HepG2 (cell line): Measurements from ENCODE around the gene MAGI1. TPM values are rescaled to one million over a fixed set of nuclear protein-coding genes. Genes with fewer than 3 reads are reported as not detected.

Source experiments
- E2F5 ChIP-seq: sonication (generic); formaldehyde crosslinking; conservative IDR thresholded peaks from 2 replicates; pipeline ENCODE4 v1.4.0; 2020; ENCODE audit warnings: missing genetic modification reagents
- ELK4 ChIP-seq: sonication (generic); formaldehyde crosslinking; IDR thresholded peaks from 2 replicates; pipeline ENCODE4 v1.9.0; 2021; ENCODE audit warnings: missing genetic modification reagents, borderline replicate concordance
- MAFG ChIP-seq: sonication (generic); formaldehyde crosslinking; IDR thresholded peaks from 2 replicates; pipeline ENCODE4 v1.5.1; 2020; ENCODE audit warnings: mild to moderate bottlenecking, missing genetic modification reagents
- MEIS1 ChIP-seq: sonication (generic); formaldehyde crosslinking; IDR thresholded peaks from 2 replicates; pipeline ENCODE4 v1.9.0; 2021; ENCODE audit warnings: mild to moderate bottlenecking, missing genetic modification reagents, moderate library complexity, borderline replicate concordance
- PRMT3 ChIP-seq: sonication (generic); formaldehyde crosslinking; IDR thresholded peaks from 2 replicates; pipeline ENCODE4 v1.8.1; 2022; ENCODE audit warnings: low read depth, mild to moderate bottlenecking, moderate library complexity, missing genetic modification reagents, borderline replicate concordance
- RFX3 ChIP-seq: IDR thresholded peaks from 2 replicates; pipeline ENCODE4 v1.6.1; 2016; ENCODE audit warnings: missing biosample characterization, missing genetic modification reagents
- ZNF572 ChIP-seq: sonication (generic); formaldehyde crosslinking; IDR thresholded peaks from 2 replicates; pipeline ENCODE4 v1.5.1; 2020; ENCODE audit warnings: mild to moderate bottlenecking, missing genetic modification reagents
- polyA plus RNA-seq, 8 experiments: library from polyadenylated mRNA; depleted of rRNA in 3 of 8; stranded (reverse) in 7 of 8; unstranded in 1 of 8; fragments of >200 nt; fragmentation: Illumina TruSeq in 4 of 8; extraction: Trizol in 4 of 8; gene quantifications; 2 replicates each; pipeline versions ENCODE4 v1.2.1 to v1.2.3, GENCODE V29; 2011 to 2016; ENCODE audit warnings: low read depth in 4 of 8, missing spikeins in 1 of 8, mixed read lengths in 1 of 8; ENCODE audit not compliant: insufficient read depth in 1 of 8
- total RNA-seq, 5 experiments: library from RNA; depleted of rRNA; stranded (reverse); fragments of >200 nt; fragmentation: Illumina TruSeq; extraction: Trizol; gene quantifications; 2 replicates each; pipeline ENCODE4 v1.2.3, GENCODE V29; 2016; ENCODE audit warnings: low read depth in 1 of 5
- TF ChIP-seq, protein P1 (sequence below): sonication (generic); formaldehyde crosslinking; IDR thresholded peaks from 2 replicates; pipeline ENCODE4 v1.4.0; 2020; ENCODE audit warnings: mild to moderate bottlenecking, missing genetic modification reagents
- TF ChIP-seq, protein P2 (sequence below): sonication (generic); formaldehyde crosslinking; IDR thresholded peaks from 2 replicates; pipeline ENCODE4 v1.4.0; 2020; ENCODE audit warnings: missing genetic modification reagents, borderline replicate concordance
- TF ChIP-seq, protein P3 (sequence below): sonication (generic); formaldehyde crosslinking; IDR thresholded peaks from 2 replicates; pipeline ENCODE4 v1.5.1; 2020; ENCODE audit warnings: mild to moderate bottlenecking, missing genetic modification reagents, borderline replicate concordance

MAGI1 gene
- total and polyA plus RNA-seq, 2 of the 13 experiments (the other 11 are each of a cell fraction or from before 2014, with no cell fraction given): 22.2 to 26.0 TPM

GRCh38 chr3:65867463-65868210 is 171.1 kb downstream of the MAGI1 start (continued):
- TF ChIP-seq E2F5 (CRISPR knock-in tag) (no peak), ELK4 (CRISPR knock-in tag) (no peak), RFX3 (CRISPR knock-in tag) (no peak), ZNF572 (CRISPR knock-in tag) (no peak), MEIS1 (CRISPR knock-in tag) (no peak), MAFG (CRISPR knock-in tag) (no peak), PRMT3 (CRISPR knock-in tag) (no peak)
- TF ChIP-seq, protein P1, sequence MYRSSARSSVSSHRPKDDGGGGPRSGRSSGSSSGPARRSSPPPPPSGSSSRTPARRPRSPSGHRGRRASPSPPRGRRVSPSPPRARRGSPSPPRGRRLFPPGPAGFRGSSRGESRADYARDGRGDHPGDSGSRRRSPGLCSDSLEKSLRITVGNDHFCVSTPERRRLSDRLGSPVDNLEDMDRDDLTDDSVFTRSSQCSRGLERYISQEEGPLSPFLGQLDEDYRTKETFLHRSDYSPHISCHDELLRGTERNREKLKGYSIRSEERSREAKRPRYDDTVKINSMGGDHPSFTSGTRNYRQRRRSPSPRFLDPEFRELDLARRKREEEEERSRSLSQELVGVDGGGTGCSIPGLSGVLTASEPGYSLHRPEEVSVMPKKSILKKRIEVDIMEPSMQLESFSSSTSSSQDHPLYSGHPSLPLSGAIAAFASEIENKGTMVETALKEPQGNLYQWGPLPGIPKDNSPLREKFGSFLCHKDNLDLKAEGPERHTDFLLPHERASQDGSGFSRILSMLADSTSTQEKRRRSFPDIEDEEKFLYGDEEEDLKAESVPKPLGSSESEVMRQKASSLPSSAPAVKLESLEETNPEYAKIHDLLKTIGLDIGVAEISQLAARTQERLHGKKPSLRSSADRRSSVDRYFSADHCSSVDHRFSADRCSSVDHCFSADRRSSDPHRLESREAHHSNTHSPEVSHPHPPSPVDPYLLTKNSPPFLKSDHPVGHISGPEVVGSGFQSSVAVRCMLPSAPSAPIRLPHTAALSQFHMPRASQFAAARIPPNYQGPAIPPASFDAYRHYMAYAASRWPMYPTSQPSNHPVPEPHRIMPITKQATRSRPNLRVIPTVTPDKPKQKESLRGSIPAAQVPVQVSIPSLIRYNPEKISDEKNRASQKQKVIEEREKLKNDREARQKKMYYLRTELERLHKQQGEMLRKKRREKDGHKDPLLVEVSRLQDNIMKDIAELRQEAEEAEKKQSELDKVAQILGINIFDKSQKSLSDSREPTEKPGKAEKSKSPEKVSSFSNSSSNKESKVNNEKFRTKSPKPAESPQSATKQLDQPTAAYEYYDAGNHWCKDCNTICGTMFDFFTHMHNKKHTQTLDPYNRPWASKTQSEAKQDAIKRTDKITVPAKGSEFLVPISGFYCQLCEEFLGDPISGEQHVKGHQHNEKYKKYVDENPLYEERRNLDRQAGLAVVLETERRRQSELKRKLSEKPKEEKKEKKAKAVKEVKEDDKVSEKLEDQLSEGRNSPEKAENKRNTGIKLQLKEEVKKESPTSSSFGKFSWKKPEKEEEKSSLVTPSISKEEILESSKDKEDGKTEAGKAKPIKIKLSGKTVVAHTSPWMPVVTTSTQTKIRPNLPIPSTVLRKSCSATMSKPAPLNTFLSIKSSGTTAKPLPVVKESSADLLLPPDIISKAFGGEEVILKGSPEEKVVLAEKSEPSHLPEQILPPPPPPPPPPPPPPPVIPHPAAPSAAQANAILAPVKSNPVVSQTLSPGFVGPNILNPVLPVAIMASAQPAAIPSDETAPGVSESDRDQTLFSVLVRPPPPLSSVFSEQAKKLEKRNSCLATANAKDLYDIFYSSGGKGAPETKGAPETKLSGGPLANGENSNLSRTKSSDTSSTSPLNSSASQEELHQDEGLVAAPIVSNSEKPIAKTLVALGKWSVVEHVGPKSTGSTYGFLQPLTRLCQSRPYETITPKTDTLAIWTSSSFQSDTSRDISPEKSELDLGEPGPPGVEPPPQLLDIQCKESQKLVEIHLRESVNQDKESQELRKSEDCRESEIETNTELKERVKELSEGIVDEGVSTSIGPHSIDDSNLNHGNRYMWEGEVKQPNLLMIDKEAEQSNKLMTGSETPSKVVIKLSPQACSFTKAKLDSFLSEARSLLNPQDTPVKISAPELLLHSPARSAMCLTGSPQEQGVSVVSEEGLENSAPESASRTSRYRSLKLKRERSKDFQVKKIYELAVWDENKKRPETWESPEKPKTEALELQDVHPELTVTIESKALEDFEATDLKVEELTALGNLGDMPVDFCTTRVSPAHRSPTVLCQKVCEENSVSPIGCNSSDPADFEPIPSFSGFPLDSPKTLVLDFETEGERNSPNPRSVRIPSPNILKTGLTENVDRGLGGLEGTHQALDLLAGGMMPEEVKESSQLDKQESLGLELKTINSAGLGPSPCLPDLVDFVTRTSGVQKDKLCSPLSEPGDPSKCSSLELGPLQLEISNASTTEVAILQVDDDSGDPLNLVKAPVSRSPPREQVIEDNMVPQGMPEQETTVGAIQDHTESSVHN (CRISPR knock-in tag): no peak
- TF ChIP-seq, protein P2, sequence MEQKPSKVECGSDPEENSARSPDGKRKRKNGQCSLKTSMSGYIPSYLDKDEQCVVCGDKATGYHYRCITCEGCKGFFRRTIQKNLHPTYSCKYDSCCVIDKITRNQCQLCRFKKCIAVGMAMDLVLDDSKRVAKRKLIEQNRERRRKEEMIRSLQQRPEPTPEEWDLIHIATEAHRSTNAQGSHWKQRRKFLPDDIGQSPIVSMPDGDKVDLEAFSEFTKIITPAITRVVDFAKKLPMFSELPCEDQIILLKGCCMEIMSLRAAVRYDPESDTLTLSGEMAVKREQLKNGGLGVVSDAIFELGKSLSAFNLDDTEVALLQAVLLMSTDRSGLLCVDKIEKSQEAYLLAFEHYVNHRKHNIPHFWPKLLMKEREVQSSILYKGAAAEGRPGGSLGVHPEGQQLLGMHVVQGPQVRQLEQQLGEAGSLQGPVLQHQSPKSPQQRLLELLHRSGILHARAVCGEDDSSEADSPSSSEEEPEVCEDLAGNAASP (CRISPR knock-in tag): no peak
- TF ChIP-seq, protein P3, sequence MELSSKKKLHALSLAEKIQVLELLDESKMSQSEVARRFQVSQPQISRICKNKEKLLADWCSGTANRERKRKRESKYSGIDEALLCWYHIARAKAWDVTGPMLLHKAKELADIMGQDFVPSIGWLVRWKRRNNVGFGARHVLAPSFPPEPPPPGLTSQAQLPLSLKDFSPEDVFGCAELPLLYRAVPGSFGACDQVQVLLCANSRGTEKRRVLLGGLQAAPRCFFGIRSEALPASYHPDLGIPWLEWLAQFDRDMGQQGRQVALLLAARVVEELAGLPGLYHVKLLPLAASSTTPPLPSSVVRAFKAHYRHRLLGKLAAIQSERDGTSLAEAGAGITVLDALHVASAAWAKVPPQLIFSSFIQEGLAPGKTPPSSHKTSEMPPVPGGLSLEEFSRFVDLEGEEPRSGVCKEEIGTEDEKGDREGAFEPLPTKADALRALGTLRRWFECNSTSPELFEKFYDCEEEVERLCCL: no peak
